ENCODE results near the gene SLC9A8.

The SLC9A8 gene

DNA sequence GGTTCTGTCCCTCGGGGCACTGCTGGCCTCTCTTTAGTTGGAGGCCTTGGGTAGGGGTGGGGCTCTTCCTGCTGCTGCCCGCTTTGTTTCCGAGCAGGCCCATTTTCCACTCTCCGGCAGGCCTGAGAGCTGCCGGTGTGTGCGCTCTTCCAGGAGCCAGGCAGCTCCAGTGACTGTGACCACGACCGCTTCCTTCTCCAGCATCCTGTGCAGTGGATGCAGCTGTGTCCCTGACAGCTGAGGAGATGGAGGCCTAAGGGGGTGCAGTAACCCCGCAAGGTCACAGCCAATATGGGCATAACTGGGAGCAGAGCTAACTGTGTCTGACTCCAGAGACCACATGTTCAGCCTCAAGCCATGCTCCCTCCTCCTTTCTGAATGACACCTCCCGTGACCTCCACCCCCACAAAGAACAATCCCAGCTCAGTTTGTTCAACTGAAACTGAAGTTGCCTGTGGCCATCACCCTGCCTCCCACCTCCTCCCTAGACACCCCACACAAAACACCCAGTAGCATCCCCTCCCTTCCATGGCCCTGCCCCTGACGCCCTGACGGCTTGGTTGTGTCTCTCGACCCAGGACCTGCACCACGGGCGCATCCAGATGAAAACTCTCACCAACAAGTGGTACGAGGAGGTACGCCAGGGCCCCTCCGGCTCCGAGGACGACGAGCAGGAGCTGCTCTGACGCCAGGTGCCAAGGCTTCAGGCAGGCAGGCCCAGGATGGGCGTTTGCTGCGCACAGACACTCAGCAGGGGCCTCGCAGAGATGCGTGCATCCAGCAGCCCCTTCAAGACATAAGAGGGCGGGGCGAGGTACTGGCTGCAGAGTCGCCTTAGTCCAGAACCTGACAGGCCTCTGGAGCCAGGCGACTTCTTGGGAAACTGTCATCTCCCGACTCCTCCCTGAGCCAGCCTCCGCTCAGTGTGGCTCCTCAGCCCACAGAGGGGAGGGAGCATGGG lies 74.9 kb downstream of the SLC9A8 start:
- Histone ChIP-seq H3K27ac (ENCODE audit: low read depth, low read length) (no peak overlapping the region), H3K4me3 (ENCODE audit: low read depth in 1 of 2, low read length in 2 of 2) (no peak overlapping the region), H3K9me3 (ENCODE audit: low read length) (no peaks in the 10 kb centered on the region), H3K36me3 (ENCODE audit: insufficient read depth, low read length) (peaks cover 27% of the 10 kb centered on the region), H3K4me1 (ENCODE audit: insufficient read depth, low read length) (peaks cover 10% of the 10 kb centered on the region), H3K27me3 (ENCODE audit: control insufficient read depth in 1 of 2, insufficient read depth in 2 of 2, low read length in 2 of 2) (no peaks in the 10 kb centered on the region), H3K9ac (ENCODE audit: low read length) (no peak overlapping the region)

GRCh38 chr20:49888212-49889000 lies 75.8 kb downstream of the SLC9A8 start:
- Histone ChIP-seq H3K36me3 (ENCODE audit: insufficient read depth, low read length) (peaks cover 22% of the 10 kb centered on the region), H3K4me3 (ENCODE audit: low read depth in 1 of 2, low read length in 2 of 2) (no peak overlapping the region), H3K9ac (ENCODE audit: low read length) (no peak overlapping the region), H3K27me3 (ENCODE audit: control insufficient read depth in 1 of 2, insufficient read depth in 2 of 2, low read length in 2 of 2) (no peaks in the 10 kb centered on the region), H3K27ac (ENCODE audit: low read depth, low read length) (no peak overlapping the region), H3K4me1 (ENCODE audit: insufficient read depth, low read length) (peaks cover 10% of the 10 kb centered on the region), H3K9me3 (ENCODE audit: low read length) (no peaks in the 10 kb centered on the region)

DNA sequence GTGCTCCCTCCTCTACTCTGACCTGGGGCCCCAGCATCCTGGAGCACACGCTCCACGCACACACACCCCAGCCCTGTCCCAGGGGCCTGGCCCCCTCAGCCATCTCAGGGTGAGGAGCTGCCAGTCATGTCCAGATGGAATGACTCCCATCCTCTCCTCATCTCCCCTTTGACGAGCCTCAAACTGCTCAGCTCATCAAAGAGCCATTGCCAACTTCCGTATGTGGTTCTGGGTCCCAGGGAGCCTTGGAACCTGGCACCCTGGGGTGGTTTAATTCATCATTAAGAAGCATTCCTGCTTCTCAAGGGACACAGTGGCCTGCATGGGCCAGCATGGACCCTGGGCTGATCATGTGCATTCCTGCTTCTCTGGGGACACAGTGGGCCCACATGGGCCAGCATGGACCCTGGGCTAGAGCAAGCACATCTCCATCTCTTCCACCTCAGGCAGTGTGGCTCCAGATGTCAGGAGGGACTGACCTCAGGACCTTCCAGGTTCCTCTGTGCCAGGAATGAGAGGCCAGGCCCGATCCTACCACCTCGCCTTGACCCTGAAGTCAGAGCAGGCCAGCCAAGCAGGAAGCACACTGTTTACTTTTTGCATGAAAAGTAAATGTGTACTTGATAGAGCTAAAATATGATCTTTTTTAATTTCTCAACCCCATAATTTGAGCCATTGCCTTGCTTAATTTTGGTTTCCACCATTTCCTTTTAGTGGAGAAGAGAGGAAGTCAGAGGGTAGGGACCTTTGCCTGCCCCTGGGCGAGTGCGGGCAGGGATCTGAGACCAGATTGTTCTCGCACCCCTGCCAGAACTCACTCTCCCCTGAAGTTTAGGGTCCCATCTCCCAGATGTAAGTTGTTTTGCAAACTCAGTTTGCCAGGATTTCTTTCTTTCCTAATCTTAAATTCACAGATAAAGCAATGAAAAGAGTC lies 76.6 kb downstream of the SLC9A8 start:
- Histone ChIP-seq H3K9ac (ENCODE audit: low read length) (no peak overlapping the region), H3K4me1 (ENCODE audit: insufficient read depth, low read length) (peaks cover 10% of the 10 kb centered on the region), H3K27me3 (ENCODE audit: control insufficient read depth in 1 of 2, insufficient read depth in 2 of 2, low read length in 2 of 2) (no peaks in the 10 kb centered on the region), H3K36me3 (ENCODE audit: insufficient read depth, low read length) (peaks cover 14% of the 10 kb centered on the region), H3K27ac (ENCODE audit: low read depth, low read length) (no peak overlapping the region), H3K9me3 (ENCODE audit: low read length) (no peaks in the 10 kb centered on the region), H3K4me3 (ENCODE audit: low read depth in 1 of 2, low read length in 2 of 2) (no peak overlapping the region)

DNA sequence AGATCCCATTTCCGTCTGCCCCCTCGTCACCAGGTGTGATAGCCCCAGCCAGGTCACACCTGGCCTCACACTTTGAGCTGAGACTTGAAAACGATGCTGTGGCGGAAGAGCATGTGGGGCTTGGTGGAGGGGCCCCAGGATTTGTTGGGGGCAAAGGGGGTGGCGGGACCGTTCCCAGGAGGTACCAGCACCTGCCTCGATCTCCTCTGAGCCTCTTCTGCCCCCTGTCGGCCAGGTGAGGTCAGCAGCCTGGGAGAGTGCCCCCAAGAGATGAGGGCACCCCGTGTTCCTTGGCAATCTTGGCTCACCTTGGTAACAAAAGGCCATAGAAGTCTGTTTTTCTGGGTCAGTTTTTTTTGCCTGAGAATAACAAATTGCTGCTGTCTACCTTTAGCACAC lies 77.3 kb downstream of the SLC9A8 start:
- H3K4me3 ChIP-seq (ENCODE audit: low read depth in 1 of 2, low read length in 2 of 2) = no peak overlapping the region
- H3K36me3 ChIP-seq (ENCODE audit: insufficient read depth, low read length) = peaks cover 7% of the 10 kb centered on the region
- H3K27ac ChIP-seq (ENCODE audit: low read depth, low read length) = no peak overlapping the region
- H3K27me3 ChIP-seq (ENCODE audit: control insufficient read depth in 1 of 2, insufficient read depth in 2 of 2, low read length in 2 of 2) = no peaks in the 10 kb centered on the region
- H3K4me1 ChIP-seq (ENCODE audit: insufficient read depth, low read length) = peaks cover 10% of the 10 kb centered on the region
- H3K9me3 ChIP-seq (ENCODE audit: low read length) = no peaks in the 10 kb centered on the region
- no peak overlapping the region for H3K9ac ChIP-seq (ENCODE audit: low read length)

GRCh38 chr20:49890471-49891361 lies 78.1 kb downstream of the SLC9A8 start:
- no peak overlapping the region for H3K27ac ChIP-seq (ENCODE audit: low read depth, low read length)
- peaks cover 10% of the 10 kb centered on the region for H3K4me1 ChIP-seq (ENCODE audit: insufficient read depth, low read length)
- H3K36me3 ChIP-seq (ENCODE audit: insufficient read depth, low read length) = peaks cover under 1% of the 10 kb centered on the region
- H3K27me3 ChIP-seq (ENCODE audit: control insufficient read depth in 1 of 2, insufficient read depth in 2 of 2, low read length in 2 of 2) = no peaks in the 10 kb centered on the region
- no peak overlapping the region for H3K4me3 ChIP-seq (ENCODE audit: low read depth in 1 of 2, low read length in 2 of 2)
- H3K9me3 ChIP-seq (ENCODE audit: low read length) = no peaks in the 10 kb centered on the region
- H3K9ac ChIP-seq (ENCODE audit: low read length) = no peak overlapping the region

DNA sequence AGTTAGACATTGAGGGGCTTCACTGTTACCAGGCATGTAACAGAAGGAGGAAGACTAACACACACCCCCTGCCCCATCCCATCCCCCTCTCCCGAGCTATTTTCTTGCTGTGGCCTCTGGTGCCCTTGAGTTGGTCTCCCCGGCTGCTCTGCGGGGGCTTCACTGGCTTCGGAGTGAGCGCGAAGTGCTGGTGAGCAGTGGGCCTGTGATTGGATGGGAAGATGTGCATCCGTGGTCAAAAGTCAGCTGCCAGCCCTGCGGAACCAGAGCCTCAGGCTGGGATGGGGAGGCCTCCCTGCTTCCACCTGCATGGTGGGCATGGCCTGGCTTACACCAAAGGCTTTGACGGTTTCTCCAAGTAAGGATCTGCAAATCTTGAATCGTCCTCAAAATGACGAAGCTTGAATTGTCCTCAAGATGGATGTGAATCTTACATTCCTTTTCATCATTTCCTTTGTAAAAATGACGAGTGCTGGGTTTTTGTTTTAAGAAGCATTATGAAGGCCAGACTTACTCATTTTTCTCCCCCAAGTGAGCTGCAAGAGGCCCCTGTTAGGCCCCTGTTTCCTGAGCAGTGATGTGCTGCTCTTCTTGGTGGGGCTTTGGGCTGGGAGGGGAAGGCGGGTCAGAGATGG lies 79.0 kb downstream of the SLC9A8 start:
- no peak overlapping the region for H3K27ac ChIP-seq (ENCODE audit: low read depth, low read length)
- no peaks in the 10 kb centered on the region for H3K36me3 ChIP-seq (ENCODE audit: insufficient read depth, low read length)
- no peaks in the 10 kb centered on the region for H3K9me3 ChIP-seq (ENCODE audit: low read length)
- no peaks in the 10 kb centered on the region for H3K27me3 ChIP-seq (ENCODE audit: control insufficient read depth in 1 of 2, insufficient read depth in 2 of 2, low read length in 2 of 2)
- no peak overlapping the region for H3K4me3 ChIP-seq (ENCODE audit: low read depth in 1 of 2, low read length in 2 of 2)
- peaks cover 10% of the 10 kb centered on the region for H3K4me1 ChIP-seq (ENCODE audit: insufficient read depth, low read length)
- H3K9ac ChIP-seq (ENCODE audit: low read length) = no peak overlapping the region

DNA sequence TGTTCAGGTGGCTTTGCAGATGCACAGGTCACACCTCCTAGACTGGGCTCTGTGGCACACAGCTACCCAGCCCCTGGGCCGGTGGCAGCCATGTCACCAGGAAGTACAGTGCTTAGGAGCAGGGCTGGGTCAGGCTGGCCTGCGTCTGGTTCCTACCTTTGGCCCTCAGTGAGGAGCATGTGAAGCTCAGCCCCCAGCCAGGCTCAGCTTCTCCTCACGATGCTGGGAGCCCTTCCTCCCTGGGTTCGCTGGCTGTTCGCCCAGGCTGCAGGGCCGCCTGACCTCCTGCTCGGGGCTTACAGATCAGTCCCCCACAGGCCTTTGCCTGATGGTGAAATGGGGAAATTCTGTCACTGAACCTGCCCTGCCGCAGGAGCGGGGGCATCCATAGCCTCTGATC lies 79.6 kb downstream of the SLC9A8 start:
- Histone ChIP-seq H3K9me3 (ENCODE audit: low read length) (no peaks in the 10 kb centered on the region), H3K27ac (ENCODE audit: low read depth, low read length) (no peak overlapping the region), H3K4me1 (ENCODE audit: insufficient read depth, low read length) (peaks cover 10% of the 10 kb centered on the region), H3K4me3 (ENCODE audit: low read depth in 1 of 2, low read length in 2 of 2) (no peak overlapping the region), H3K36me3 (ENCODE audit: insufficient read depth, low read length) (no peaks in the 10 kb centered on the region), H3K9ac (ENCODE audit: low read length) (no peak overlapping the region), H3K27me3 (ENCODE audit: control insufficient read depth in 1 of 2, insufficient read depth in 2 of 2, low read length in 2 of 2) (no peaks in the 10 kb centered on the region)

GRCh38 chr20:49892817-49893216 lies 80.2 kb downstream of the SLC9A8 start:
- Histone ChIP-seq H3K4me3 (ENCODE audit: low read depth in 1 of 2, low read length in 2 of 2) (no peak overlapping the region), H3K36me3 (ENCODE audit: insufficient read depth, low read length) (no peaks in the 10 kb centered on the region), H3K4me1 (ENCODE audit: insufficient read depth, low read length) (peaks cover 4% of the 10 kb centered on the region), H3K9ac (ENCODE audit: low read length) (no peak overlapping the region), H3K27me3 (ENCODE audit: control insufficient read depth in 1 of 2, insufficient read depth in 2 of 2, low read length in 2 of 2) (no peaks in the 10 kb centered on the region), H3K9me3 (ENCODE audit: low read length) (no peaks in the 10 kb centered on the region), H3K27ac (ENCODE audit: low read depth, low read length) (no peak overlapping the region)

- no peaks in the 10 kb centered on the region for H3K27me3 ChIP-seq (ENCODE audit: control insufficient read depth in 1 of 2, insufficient read depth in 2 of 2, low read length in 2 of 2)
- H3K9ac ChIP-seq (ENCODE audit: low read length) = no peak overlapping the region
- H3K9me3 ChIP-seq (ENCODE audit: low read length) = no peaks in the 10 kb centered on the region
- no peaks in the 10 kb centered on the region for H3K36me3 ChIP-seq (ENCODE audit: insufficient read depth, low read length)
- no peak overlapping the region for H3K27ac ChIP-seq (ENCODE audit: low read depth, low read length)
- H3K4me1 ChIP-seq (ENCODE audit: insufficient read depth, low read length) = no peaks in the 10 kb centered on the region
- H3K4me3 ChIP-seq (ENCODE audit: low read depth in 1 of 2, low read length in 2 of 2) = no peak overlapping the region
These were observed 80.8 kb downstream of the SLC9A8 start for GRCh38 chr20:49893242-49894072.
